PC-3 (cell line): Measurements from ENCODE around the gene AXL. TPM values are rescaled to one million over a fixed set of nuclear protein-coding genes. Genes with fewer than 3 reads are reported as not detected.

ENCODE experiments used
- ATAC-seq: fragments of 200-7000 bp; cut with Tn5 transposase; 2 replicates; pipeline ENCODE4 v1.9.1; 2020; ENCODE audit warnings: mild to moderate bottlenecking, moderate library complexity
- BruUV-seq: library from RNA; stranded (reverse); fragments of 400-500 nt; replicated peaks from 2 replicates; lab custom pipeline; 2021; lab: Mats Ljungman, UMichigan
- CTCF ChIA-PET: fragments of 300-600 bp; sonication (Branson Sonifier 250); formaldehyde crosslinking; loops from one replicate; lab custom pipeline; 2022; ENCODE audit warnings: antibody characterized with exemption; lab: Charles Lee
- POLR2A ChIA-PET: fragments of 300-600 bp; sonication (Branson Sonifier 250); formaldehyde crosslinking; loops from one replicate; lab custom pipeline; 2022; ENCODE audit warnings: antibody characterized with exemption; ENCODE audit not compliant: unreplicated experiment; lab: Charles Lee
- DNase-seq: peaks from one replicate; pipeline ENCODE4 v3.0.0-alpha.2; 2015
- H2AFZ ChIP-seq: fragments of 300-600 bp; sonication (generic); 2 replicates; pipeline ENCODE4 v1.6.0; 2016; ENCODE audit warnings: antibody characterized with exemption, low read length
- H3F3A ChIP-seq: fragments of 300-600 bp; sonication (generic); one replicate; pipeline ENCODE4 v1.6.0; 2017; ENCODE audit warnings: antibody characterized with exemption, low read length, control low read depth, mild to moderate bottlenecking; ENCODE audit not compliant: unreplicated experiment
- H3K27ac ChIP-seq: fragments of 300-600 bp; sonication (generic); 2 replicates; pipeline ENCODE4 v1.5.1; 2016; ENCODE audit warnings: mild to moderate bottlenecking, low read length
- H3K27me3 ChIP-seq: fragments of 300-600 bp; sonication (generic); 2 replicates; pipeline ENCODE4 v1.6.1; 2016; ENCODE audit warnings: low read length, mixed read lengths
- H3K36me3 ChIP-seq: fragments of 300-600 bp; sonication (generic); 2 replicates; pipeline ENCODE4 v1.6.1; 2016; ENCODE audit warnings: low read depth, mixed run types, low read length, mixed read lengths
- H3K4me1 ChIP-seq: fragments of 300-600 bp; sonication (generic); 2 replicates; pipeline ENCODE4 v1.5.1; 2016; ENCODE audit warnings: low read length; ENCODE audit not compliant: insufficient read depth
- H3K4me2 ChIP-seq: fragments of 300-600 bp; sonication (generic); 2 replicates; pipeline ENCODE4 v1.6.0; 2016; ENCODE audit warnings: low read length
- H3K4me3 ChIP-seq: fragments of 300-600 bp; sonication (generic); 2 replicates; pipeline ENCODE4 v1.5.1; 2016; ENCODE audit warnings: mild to moderate bottlenecking, low read length, mixed read lengths
- H3K79me2 ChIP-seq: fragments of 300-600 bp; sonication (generic); 2 replicates; pipeline ENCODE4 v1.6.1; 2017; ENCODE audit warnings: low read length, mixed read lengths
- H3K9ac ChIP-seq: fragments of 300-600 bp; sonication (generic); 2 replicates; pipeline ENCODE4 v1.6.0; 2016; ENCODE audit warnings: mild to moderate bottlenecking, low read length
- H3K9me2 ChIP-seq: fragments of 300-600 bp; sonication (generic); replicated peaks from 2 replicates; pipeline ENCODE4 v1.6.1; 2016; ENCODE audit warnings: mixed run types, low read length, mixed read lengths
- H3K9me3 ChIP-seq: fragments of 300-600 bp; sonication (generic); 2 replicates; pipeline ENCODE4 v1.6.1; 2016; ENCODE audit warnings: low read length, mixed read lengths
- H4K20me1 ChIP-seq: fragments of 300-600 bp; sonication (generic); 2 replicates; pipeline ENCODE4 v1.6.1; 2016; ENCODE audit warnings: low read length, mixed read lengths
- EZH2 ChIP-seq: fragments of 300-600 bp; sonication (generic); IDR thresholded peaks from one replicate; pipeline ENCODE4 v1.6.1; 2017; ENCODE audit warnings: antibody characterized with exemption, mild to moderate bottlenecking, low read length; ENCODE audit not compliant: unreplicated experiment
- EZH2phosphoT487 ChIP-seq: fragments of 300-600 bp; sonication (generic); IDR thresholded peaks from 2 replicates; pipeline ENCODE4 v1.6.1; 2018; ENCODE audit warnings: mild to moderate bottlenecking, antibody characterized with exemption, low read length, borderline replicate concordance
- intact Hi-C: fragments of 100-400 bp; cut with micrococcal nuclease; formaldehyde crosslinking; loops from 2 replicates; pipeline ENCODE4 v1.9.0; 2023
- total RNA-seq: library from RNA; depleted of rRNA; stranded (reverse); fragments of >200 nt; gene quantifications from 2 replicates; pipeline ENCODE4 v1.2.3, GENCODE V29; 2014
- TF ChIP-seq, protein P1 (sequence below): fragments of 300-600 bp; sonication (generic); conservative IDR thresholded peaks from 2 replicates; pipeline ENCODE4 v1.5.1; 2017; ENCODE audit warnings: antibody characterized with exemption, low read depth, mild to moderate bottlenecking, low read length

The AXL gene
- total RNA-seq, 1 experiment from 2014 or later, result 172 TPM

DNA sequence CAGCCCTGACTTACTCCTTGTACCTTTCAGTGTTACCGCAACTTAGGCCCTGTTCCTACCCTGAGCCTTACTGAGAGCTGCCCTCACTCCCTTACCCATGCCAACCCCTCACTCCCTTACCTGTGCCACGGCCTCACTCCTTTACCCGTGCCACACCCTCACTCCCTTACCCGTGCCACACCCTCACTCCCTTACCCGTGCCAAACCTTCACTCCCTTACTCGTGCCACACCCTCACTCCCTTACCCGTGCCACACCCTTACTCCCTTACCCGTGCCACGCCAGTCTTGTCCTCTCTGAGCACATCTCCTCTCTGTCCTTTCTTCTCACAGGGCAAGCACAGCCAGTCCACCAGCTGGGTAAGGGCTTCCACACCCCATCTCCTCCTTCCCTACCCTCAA is 20.3 kb downstream of the AXL start:
- CTCF ChIA-PET, result no interaction called here

DNA sequence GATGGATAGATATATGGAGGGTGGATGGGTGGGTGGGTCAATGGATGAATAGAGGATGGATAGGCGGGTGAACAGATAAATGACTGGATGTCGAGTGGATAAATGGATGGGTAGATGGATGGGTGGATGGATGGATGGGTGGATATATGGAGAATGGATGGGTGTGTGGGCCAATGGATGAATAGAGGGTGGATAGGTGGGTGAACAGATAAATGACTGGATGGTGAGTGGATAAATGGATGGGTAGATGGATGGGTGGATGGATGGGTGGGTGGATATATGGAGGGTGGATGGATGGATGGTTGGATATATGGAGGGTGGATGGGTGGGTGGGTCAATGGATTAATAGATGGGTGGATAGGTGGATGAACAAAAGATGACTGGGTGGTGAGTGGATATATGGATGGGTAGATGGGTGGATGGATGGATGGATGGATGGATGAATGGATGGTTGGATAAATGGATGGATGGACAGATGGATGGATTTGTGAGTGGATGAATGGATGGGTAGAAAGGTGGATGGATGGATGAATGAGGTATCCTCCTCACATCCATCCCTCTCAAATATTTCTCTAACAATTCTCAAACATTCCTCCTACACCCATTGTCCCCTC is 21.0 kb downstream of the AXL start:
- CTCF ChIA-PET, result no interaction called here
- H3K27me3 ChIP-seq, result no peaks in the 10 kb centered on the region
- no TSS peak for BruUV-seq

More for the DNA sequence above, 20.3 kb downstream of the AXL start:
- no peak overlapping the region for H3K9ac ChIP-seq
- H2AFZ ChIP-seq, result no peak overlapping the region
- no peak overlapping the region for H3K4me2 ChIP-seq
- ATAC-seq (no peak), DNase-seq (no peak)
- H3K79me2 ChIP-seq, result no peaks in the 10 kb centered on the region
- no peaks in the 10 kb centered on the region for H3K4me1 ChIP-seq
- POLR2A ChIA-PET, result no interaction called here
- no peaks in the 10 kb centered on the region for H3K9me2 ChIP-seq
- no peak overlapping the region for H3K4me3 ChIP-seq
- no peaks in the 10 kb centered on the region for H4K20me1 ChIP-seq
- H3K36me3 ChIP-seq, result peaks cover 24% of the 10 kb centered on the region; the same call in 1 of the 2 replicates
- H3K9me3 ChIP-seq, result no peaks in the 10 kb centered on the region
- intact Hi-C loops, result no loop called here
- H3K27ac ChIP-seq, result no peak overlapping the region
- no peak for TF ChIP-seq EZH2
- TF ChIP-seq EZH2phosphoT487, result no peak
- TF ChIP-seq, protein P1, sequence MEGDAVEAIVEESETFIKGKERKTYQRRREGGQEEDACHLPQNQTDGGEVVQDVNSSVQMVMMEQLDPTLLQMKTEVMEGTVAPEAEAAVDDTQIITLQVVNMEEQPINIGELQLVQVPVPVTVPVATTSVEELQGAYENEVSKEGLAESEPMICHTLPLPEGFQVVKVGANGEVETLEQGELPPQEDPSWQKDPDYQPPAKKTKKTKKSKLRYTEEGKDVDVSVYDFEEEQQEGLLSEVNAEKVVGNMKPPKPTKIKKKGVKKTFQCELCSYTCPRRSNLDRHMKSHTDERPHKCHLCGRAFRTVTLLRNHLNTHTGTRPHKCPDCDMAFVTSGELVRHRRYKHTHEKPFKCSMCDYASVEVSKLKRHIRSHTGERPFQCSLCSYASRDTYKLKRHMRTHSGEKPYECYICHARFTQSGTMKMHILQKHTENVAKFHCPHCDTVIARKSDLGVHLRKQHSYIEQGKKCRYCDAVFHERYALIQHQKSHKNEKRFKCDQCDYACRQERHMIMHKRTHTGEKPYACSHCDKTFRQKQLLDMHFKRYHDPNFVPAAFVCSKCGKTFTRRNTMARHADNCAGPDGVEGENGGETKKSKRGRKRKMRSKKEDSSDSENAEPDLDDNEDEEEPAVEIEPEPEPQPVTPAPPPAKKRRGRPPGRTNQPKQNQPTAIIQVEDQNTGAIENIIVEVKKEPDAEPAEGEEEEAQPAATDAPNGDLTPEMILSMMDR, result no peak
- no peaks in the 10 kb centered on the region for H3F3A ChIP-seq
- no TSS peak for BruUV-seq
- H3K27me3 ChIP-seq, result no peaks in the 10 kb centered on the region

DNA sequence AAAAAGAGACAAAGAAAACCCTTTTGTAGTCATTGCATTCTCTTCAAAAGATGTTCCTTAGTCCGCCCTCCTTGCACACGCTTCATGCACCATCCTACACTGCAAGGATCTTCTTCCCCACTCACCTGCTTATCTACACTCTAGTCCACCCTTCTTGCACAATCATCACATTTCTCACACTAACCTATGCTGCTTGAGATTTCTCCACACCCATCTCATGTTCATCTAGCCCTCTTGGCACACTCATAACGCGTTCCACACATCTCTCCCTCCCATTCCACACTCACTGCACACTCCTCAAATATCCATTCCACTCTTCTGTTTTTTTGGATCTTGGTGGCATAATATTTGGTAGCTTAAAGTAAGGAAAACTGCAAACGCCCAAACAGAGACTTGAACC is 22.8 kb downstream of the AXL start:
- no peak for ATAC-seq
- TF ChIP-seq EZH2phosphoT487 (no peak), EZH2 (no peak)
- TF ChIP-seq, protein P1, result no peak

More for the DNA sequence above, 21.0 kb downstream of the AXL start:
- Histone ChIP-seq H3K4me3 (no peak overlapping the region), H3K27ac (no peak overlapping the region), H3K79me2 (no peaks in the 10 kb centered on the region), H3F3A (no peaks in the 10 kb centered on the region), H3K4me2 (no peak overlapping the region), H3K36me3 (peaks cover 20% of the 10 kb centered on the region), H2AFZ (no peak overlapping the region), H4K20me1 (no peaks in the 10 kb centered on the region), H3K9me2 (no peaks in the 10 kb centered on the region), H3K4me1 (no peaks in the 10 kb centered on the region), H3K9me3 (no peaks in the 10 kb centered on the region), H3K9ac (no peak overlapping the region)
- POLR2A ChIA-PET, result no interaction called here
- no peak for DNase-seq
- TF ChIP-seq EZH2 (no peak), EZH2phosphoT487 (no peak)
- TF ChIP-seq, protein P1, result no peak
- intact Hi-C loops, result no loop called here
- ATAC-seq, result no peak

More for the DNA sequence above, 22.8 kb downstream of the AXL start:
- intact Hi-C loops, result no loop called here
- CTCF ChIA-PET, result no interaction called here
- no peak overlapping the region for H3K27ac ChIP-seq
- POLR2A ChIA-PET, result no interaction called here
- H3K4me1 ChIP-seq, result no peaks in the 10 kb centered on the region
- no peaks in the 10 kb centered on the region for H3K79me2 ChIP-seq
- no peak for DNase-seq
- H4K20me1 ChIP-seq, result no peaks in the 10 kb centered on the region
- no TSS peak for BruUV-seq
- H3K4me3 ChIP-seq, result no peak overlapping the region
- H2AFZ ChIP-seq, result no peak overlapping the region
- no peaks in the 10 kb centered on the region for H3K27me3 ChIP-seq
- peaks cover 17% of the 10 kb centered on the region for H3K36me3 ChIP-seq
- H3K9ac ChIP-seq, result no peak overlapping the region
- H3K9me2 ChIP-seq, result no peaks in the 10 kb centered on the region
- no peak overlapping the region for H3K4me2 ChIP-seq
- H3K9me3 ChIP-seq, result no peaks in the 10 kb centered on the region
- H3F3A ChIP-seq, result no peaks in the 10 kb centered on the region
